LNCAP (cell line): Measurements from ENCODE around the gene STEAP3.

Experiments
- TF ChIP-seq, protein P1 (sequence below): fragments of 450-650 bp; IDR thresholded peaks from 2 replicates; pipeline ENCODE4 v1.5.1; 2017; ENCODE audit warnings: mild to moderate bottlenecking

The STEAP3 gene

DNA sequence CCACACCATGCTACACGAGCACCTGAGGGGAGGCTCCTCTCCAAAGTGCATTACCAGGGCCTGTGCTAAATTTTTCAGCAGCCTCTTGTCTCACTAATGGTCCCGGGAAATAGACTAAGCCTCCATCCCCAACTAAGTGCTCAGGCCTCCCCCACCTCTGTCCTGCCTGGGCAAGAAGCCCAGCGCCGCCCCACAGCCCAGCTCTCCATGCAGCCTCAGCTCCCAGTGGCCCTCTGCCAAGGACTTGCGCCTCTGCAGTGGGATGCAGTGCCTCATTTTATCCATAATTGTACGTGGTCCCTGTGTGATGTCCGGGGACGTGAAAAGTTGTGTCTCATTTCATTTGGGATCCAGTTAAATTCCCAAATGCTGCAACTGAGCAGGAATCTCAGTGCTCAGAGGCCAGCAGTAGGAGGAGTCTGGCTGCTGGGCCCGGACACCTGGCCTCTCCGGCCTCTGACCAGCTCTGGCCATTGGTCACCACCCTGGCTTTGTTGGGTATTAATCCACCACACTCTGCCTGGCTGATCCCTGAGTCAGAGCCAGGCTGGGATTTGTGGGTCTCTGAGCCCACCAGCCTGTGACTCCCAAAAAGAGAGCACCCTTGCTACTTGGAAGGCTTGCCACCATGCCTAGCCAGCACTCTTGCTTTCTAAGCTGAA is 11.4 kb upstream of the STEAP3 start:
- TF ChIP-seq, protein P1, sequence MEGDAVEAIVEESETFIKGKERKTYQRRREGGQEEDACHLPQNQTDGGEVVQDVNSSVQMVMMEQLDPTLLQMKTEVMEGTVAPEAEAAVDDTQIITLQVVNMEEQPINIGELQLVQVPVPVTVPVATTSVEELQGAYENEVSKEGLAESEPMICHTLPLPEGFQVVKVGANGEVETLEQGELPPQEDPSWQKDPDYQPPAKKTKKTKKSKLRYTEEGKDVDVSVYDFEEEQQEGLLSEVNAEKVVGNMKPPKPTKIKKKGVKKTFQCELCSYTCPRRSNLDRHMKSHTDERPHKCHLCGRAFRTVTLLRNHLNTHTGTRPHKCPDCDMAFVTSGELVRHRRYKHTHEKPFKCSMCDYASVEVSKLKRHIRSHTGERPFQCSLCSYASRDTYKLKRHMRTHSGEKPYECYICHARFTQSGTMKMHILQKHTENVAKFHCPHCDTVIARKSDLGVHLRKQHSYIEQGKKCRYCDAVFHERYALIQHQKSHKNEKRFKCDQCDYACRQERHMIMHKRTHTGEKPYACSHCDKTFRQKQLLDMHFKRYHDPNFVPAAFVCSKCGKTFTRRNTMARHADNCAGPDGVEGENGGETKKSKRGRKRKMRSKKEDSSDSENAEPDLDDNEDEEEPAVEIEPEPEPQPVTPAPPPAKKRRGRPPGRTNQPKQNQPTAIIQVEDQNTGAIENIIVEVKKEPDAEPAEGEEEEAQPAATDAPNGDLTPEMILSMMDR: no peak

DNA sequence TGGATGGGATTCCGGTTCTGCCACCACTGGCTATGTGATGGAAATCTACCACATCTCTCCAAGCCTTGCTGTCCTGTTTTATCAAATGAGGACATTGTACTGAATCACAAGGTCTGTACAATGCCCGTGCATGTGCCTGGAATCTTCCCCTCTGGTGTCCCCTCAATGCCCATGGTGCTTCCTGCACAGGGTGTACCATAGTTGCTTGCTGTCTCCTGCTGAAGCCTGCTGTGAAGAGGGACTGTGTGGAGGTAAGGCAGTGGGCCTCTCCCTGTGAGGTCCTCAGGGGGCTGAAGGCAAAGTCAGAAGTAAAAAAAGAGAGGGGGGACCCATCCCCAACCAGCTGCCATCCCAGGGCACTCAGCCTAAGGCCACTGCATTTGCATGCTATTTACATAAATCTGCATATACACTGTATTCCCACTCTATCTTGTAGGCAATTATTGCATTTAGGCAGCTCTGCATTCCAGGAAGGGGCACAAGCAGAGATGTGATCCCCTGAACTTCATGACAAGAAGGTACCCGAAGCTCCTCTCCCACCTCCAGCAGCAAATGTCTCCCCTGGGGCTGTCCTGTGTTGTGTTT is 9.1 kb upstream of the STEAP3 start:
- TF ChIP-seq, protein P1: no peak

DNA sequence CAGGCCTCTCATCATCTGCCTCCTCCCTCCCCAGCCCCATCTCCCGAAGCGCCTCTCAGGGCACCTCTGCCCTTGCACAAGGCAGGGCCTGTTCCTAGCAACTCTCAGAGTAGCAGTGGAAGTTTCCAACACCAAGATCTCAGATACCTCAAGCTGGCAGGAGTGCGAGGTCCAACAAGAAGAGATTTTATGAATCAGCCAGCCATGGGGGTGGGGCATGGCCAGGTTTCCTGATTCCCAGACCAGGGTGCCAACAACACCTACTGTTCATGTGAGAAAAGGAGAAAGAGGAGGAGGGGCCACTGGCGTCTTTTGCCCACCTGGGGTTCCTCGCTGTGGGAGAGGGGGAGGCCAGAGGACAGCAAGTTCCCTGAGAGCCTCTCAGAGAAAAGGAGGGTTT is 6.6 kb upstream of the STEAP3 start:
- TF ChIP-seq, protein P1: no peak

DNA sequence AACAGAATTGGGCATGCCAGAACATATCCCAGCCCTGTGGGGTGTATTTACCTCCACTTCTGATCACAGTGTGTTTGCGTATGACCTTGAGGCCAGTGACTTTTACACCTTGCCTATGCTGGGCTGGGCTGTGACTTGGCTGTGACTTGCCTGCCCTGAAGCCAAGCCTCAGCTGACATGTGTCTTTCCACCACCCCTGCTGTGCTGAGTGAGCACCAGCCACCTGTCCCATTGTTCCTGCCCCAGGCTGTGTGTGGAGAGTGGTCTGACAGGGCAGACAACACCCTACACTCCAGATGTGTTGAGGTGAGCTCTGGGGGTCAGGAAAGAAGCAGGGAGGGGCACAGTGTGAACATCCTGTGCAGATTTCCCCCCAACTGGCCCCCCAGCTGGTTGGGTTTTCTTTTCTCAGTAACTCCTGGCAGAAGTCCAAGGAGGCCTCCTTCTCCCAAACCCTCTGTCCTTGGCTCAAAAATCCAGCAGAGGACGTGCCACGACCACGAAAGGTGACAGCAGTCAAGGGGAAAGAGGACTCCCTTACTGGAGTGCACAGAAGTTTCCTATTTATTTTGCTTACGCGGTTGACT is 5.1 kb upstream of the STEAP3 start:
- TF ChIP-seq, protein P1: no peak

DNA sequence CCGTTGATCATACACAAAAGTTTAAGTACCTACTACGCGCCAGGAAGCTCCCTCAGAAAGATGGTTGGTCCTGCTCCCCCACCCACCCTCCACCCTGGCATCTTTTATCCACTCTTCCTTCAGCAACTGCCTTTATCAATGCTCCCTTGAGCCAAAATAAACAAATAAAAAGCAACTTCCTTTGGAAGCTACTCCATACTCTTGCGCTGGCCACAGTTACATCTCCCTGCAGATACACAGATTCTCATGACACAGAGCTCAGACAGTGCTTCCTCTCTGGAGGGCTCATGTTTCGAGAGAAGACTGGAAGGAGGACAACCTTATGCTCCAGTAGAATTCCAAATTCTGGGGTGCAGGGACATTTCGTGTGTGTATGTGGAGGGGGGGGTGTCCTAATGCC is 3.8 kb upstream of the STEAP3 start:
- TF ChIP-seq, protein P1: no peak

DNA sequence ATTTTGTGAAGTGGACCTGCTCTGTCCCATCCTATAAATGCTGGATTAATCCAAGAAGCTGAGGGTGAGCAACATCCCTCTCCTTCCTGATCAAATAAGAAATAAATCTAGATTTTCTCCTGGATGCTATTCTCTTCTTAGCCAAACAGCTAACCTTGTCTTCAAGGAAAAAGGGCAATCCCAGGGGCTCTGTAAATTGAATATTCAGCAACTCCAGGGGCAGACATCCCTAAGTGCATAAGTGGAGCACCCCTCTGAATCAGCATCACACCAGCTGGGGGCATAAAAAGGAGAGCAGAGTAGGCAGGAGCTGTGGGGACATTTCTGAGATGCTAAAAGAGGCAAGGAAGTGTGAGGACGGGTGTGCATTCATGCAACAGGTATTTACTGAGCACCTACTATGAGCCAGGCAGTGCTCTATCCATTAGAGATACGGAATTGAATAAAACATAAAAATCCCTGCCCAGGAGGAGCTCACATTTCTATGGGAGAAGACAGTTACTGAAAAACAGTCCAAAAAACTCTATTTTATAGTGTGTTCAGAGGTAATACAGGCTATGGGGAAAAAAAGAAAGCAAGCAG is 2.8 kb upstream of the STEAP3 start:
- TF ChIP-seq, protein P1: no peak

DNA sequence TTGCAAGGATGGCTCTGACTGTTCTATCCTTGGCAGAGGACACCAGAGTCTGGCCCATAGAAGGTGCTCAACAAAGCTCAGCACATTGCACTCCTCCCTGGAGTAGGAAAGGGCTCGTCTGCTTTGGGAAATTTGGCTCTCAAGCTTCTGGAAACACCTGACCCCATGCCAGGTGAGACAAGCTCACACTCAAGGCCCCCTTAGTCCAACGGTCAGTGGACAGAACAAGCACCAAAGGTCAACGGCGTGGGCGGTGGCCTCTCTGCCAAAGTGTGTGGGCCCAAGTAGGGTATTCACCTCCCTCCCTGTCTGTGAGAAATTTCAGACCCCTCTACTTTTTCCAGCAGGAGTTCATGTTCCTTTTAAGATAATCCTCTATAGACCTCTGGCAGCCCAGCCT is 2.0 kb upstream of the STEAP3 start:
- TF ChIP-seq, protein P1: no peak
